ENCODE data around the gene RYK. TPM values are rescaled to one million over a fixed set of nuclear protein-coding genes. Genes with fewer than 3 reads are reported as not detected.

RYK gene
- polyA plus RNA-seq, 1 donor (not counting 4 experiments of a cell fraction or from before 2014, with no cell fraction given), result 82.1 TPM

- Histone ChIP-seq H3K36me3 (ENCODE audit: control insufficient read depth in 2 of 2, extremely low read depth in 1 of 2, insufficient read depth in 2 of 2, low read length in 2 of 2) (peaks cover 15 to 18% of the 10 kb centered on the region in 2 experiments), H3K4me1 (ENCODE audit: control insufficient read depth, extremely low read depth, insufficient read depth, low read length) (no peaks in the 10 kb centered on the region)
Measured at GRCh38 chr3:134179508-134179907, 71.2 kb downstream of the RYK start.

GRCh38 chr3:134163096-134163495, 87.6 kb downstream of the RYK start:
- DNase-seq (ENCODE audit: low read depth, low spot score) (no peak), FAIRE-seq (no peak)
- Histone ChIP-seq H3K27ac (ENCODE audit: control insufficient read depth, insufficient read depth, low read length) (no peak overlapping the region), H3K79me2 (ENCODE audit: control insufficient read depth, insufficient read depth, low read length) (no peaks in the 10 kb centered on the region), H3K4me2 (ENCODE audit: control insufficient read depth, extremely low read depth, insufficient read depth, low read depth, low read length) (no peak overlapping the region), H3K4me1 (ENCODE audit: control insufficient read depth, extremely low read depth, insufficient read depth, low read length) (no peaks in the 10 kb centered on the region), H3K4me3 (ENCODE audit: control insufficient read depth in 2 of 3, extremely low read depth in 1 of 3, insufficient read depth in 2 of 3, low read depth in 1 of 3, low read length in 3 of 3) (no peak overlapping the region), H3K9me1 (ENCODE audit: control insufficient read depth, extremely low read depth, insufficient read depth, low read length) (peaks cover 2% of the 10 kb centered on the region), H4K20me1 (ENCODE audit: control insufficient read depth, extremely low read depth, insufficient read depth, low read length) (no peaks in the 10 kb centered on the region), H2AFZ (ENCODE audit: control insufficient read depth, low read length) (no peak overlapping the region), H3K9ac (ENCODE audit: control insufficient read depth, extremely low read depth, insufficient read depth, low read length) (no peak overlapping the region), H3K27me3 (ENCODE audit: control insufficient read depth, extremely low read depth, insufficient read depth, low read length) (no peaks in the 10 kb centered on the region), H3K9me3 (ENCODE audit: control insufficient read depth, low read depth, low read length) (no peaks in the 10 kb centered on the region), H3K36me3 (ENCODE audit: control insufficient read depth in 2 of 2, extremely low read depth in 1 of 2, insufficient read depth in 2 of 2, low read length in 2 of 2) (peaks cover 9 to 10% of the 10 kb centered on the region in 2 experiments)
- dilution Hi-C loops (cut with MboI; ENCODE audit: extremely low pct_ligation_motif_present, low sequenced_read_pairs), result no loop called here
- TF ChIP-seq CTCF (optimal IDR thresholded peaks at IDR 0.05 in 1 of 3, IDR thresholded peaks at IDR 0.05 in 1 of 3, conservative IDR thresholded peaks at IDR 0.05 in 1 of 3; ENCODE audit: extremely low read depth in 1 of 3, insufficient read depth in 2 of 3, low read length in 3 of 3) (no peak), EZH2 (IDR thresholded peaks at IDR 0.05; ENCODE audit: low read length) (no peak)

More at GRCh38 chr3:134179508-134179907, 71.2 kb downstream of the RYK start:
- H3K79me2 ChIP-seq (ENCODE audit: control insufficient read depth, insufficient read depth, low read length), result no peaks in the 10 kb centered on the region
- H3K9ac ChIP-seq (ENCODE audit: control insufficient read depth, extremely low read depth, insufficient read depth, low read length), result no peak overlapping the region
- dilution Hi-C loops (cut with MboI; ENCODE audit: extremely low pct_ligation_motif_present, low sequenced_read_pairs), result no loop called here
- H4K20me1 ChIP-seq (ENCODE audit: control insufficient read depth, extremely low read depth, insufficient read depth, low read length), result no peaks in the 10 kb centered on the region
- TF ChIP-seq EZH2 (IDR thresholded peaks at IDR 0.05; ENCODE audit: low read length) (no peak), CTCF (optimal IDR thresholded peaks at IDR 0.05 in 1 of 3, IDR thresholded peaks at IDR 0.05 in 1 of 3, conservative IDR thresholded peaks at IDR 0.05 in 1 of 3; ENCODE audit: extremely low read depth in 1 of 3, insufficient read depth in 2 of 3, low read length in 3 of 3) (no peak)
- DNase-seq (ENCODE audit: low read depth, low spot score), result no peak
- no peak overlapping the region for H2AFZ ChIP-seq (ENCODE audit: control insufficient read depth, low read length)
- H3K4me3 ChIP-seq (ENCODE audit: control insufficient read depth in 2 of 3, extremely low read depth in 1 of 3, insufficient read depth in 2 of 3, low read depth in 1 of 3, low read length in 3 of 3), result no peak overlapping the region
- H3K27ac ChIP-seq (ENCODE audit: control insufficient read depth, insufficient read depth, low read length), result no peak overlapping the region
- no peaks in the 10 kb centered on the region for H3K27me3 ChIP-seq (ENCODE audit: control insufficient read depth, extremely low read depth, insufficient read depth, low read length)
- H3K4me2 ChIP-seq (ENCODE audit: control insufficient read depth, extremely low read depth, insufficient read depth, low read depth, low read length), result no peak overlapping the region
- no peaks in the 10 kb centered on the region for H3K9me1 ChIP-seq (ENCODE audit: control insufficient read depth, extremely low read depth, insufficient read depth, low read length)
- no peaks in the 10 kb centered on the region for H3K9me3 ChIP-seq (ENCODE audit: control insufficient read depth, low read depth, low read length)
- no peak for FAIRE-seq
